Measurements from ENCODE around the gene DNAH14.

DNA sequence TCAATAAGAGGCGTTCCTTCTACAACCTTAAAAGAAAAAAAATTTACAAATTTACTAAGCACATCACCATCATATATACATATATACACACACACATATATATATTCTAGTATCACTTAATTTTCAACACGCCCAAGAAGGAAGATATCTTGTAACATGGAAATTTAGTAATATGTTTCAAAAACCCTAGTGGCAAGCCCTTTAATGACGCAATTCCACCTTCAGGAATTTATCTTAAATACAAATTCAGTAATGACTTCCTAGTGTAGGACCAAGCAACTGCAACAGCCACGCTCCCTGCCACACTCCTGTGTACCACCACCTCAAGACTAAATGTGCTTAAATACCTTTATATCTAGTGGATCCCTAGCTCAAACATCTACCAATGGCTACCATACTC, 485.8 kb downstream of the DNAH14 start:
- TF ChIP-seq, protein P1, sequence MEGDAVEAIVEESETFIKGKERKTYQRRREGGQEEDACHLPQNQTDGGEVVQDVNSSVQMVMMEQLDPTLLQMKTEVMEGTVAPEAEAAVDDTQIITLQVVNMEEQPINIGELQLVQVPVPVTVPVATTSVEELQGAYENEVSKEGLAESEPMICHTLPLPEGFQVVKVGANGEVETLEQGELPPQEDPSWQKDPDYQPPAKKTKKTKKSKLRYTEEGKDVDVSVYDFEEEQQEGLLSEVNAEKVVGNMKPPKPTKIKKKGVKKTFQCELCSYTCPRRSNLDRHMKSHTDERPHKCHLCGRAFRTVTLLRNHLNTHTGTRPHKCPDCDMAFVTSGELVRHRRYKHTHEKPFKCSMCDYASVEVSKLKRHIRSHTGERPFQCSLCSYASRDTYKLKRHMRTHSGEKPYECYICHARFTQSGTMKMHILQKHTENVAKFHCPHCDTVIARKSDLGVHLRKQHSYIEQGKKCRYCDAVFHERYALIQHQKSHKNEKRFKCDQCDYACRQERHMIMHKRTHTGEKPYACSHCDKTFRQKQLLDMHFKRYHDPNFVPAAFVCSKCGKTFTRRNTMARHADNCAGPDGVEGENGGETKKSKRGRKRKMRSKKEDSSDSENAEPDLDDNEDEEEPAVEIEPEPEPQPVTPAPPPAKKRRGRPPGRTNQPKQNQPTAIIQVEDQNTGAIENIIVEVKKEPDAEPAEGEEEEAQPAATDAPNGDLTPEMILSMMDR (IDR thresholded peaks at IDR 0.05) = no peak
- no peak for TF ChIP-seq EZH2 (IDR thresholded peaks at IDR 0.05; ENCODE audit: borderline replicate concordance, insufficient read depth, low read depth, low read length, poor library complexity, severe bottlenecking)

All from B cell (primary cell).